ENCODE results near the gene SCFD1. TPM values are rescaled to one million over a fixed set of nuclear protein-coding genes. Genes with fewer than 3 reads are reported as not detected.
A peak's percentile ranks its signal among the peaks of the same experiment; 100 is the strongest.

SCFD1 gene
- total and polyA plus RNA-seq, 2 donors (not counting 1 experiment from before 2014, with no cell fraction given): 110 to 129 TPM

DNA sequence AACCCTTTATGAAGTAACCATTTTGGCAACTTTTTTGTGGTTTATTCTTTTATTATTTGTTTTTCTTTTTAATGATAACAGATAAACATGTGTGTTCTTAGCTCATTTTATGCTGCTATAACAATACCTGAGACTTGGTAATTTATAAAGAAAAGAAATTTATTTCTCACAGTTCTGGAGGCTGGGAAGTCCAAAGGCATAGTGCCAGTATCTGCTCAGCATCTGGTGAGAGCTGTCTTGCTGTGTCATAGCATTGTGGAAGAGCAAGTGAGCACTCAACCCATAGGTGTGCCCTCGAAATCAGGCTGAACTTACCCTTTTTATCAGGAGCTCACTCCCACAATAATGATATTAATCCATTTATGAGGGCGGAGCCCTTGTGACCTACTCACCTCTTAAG lies 8.0 kb upstream of the SCFD1 start:
- Histone ChIP-seq H4K20me1 (ENCODE audit: control insufficient read depth, extremely low read depth, insufficient read depth, low read length) (no peaks in the 10 kb centered on the region), H3K36me3 (ENCODE audit: control insufficient read depth, insufficient read depth, low read length) (no peaks in the 10 kb centered on the region), H3K4me3 (replicated peaks in 1 of 4; ENCODE audit: control extremely low read depth in 1 of 4, insufficient read depth in 1 of 4, low read depth in 3 of 4, low read length in 4 of 4) (no peak overlapping the region), H3K27ac (ENCODE audit: insufficient read depth, low read length) (no peak overlapping the region), H3K9me3 (ENCODE audit: control insufficient read depth, insufficient read depth, low read depth, low read length) (no peaks in the 10 kb centered on the region), H3K27me3 (ENCODE audit: control insufficient read depth, insufficient read depth, low read length) (no peaks in the 10 kb centered on the region), H3K79me2 (ENCODE audit: control insufficient read depth, insufficient read depth, low read length) (no peaks in the 10 kb centered on the region), H3K4me1 (ENCODE audit: control insufficient read depth, extremely low read depth, insufficient read depth, low read length) (peaks cover 2% of the 10 kb centered on the region), H2AFZ (ENCODE audit: low read length) (no peak overlapping the region), H3K9ac (ENCODE audit: insufficient read depth, low read length) (no peak overlapping the region), H3K4me2 (ENCODE audit: extremely low read depth, insufficient read depth, low read length) (no peak overlapping the region)
- no peak for TF ChIP-seq EZH2 (IDR thresholded peaks at IDR 0.05; ENCODE audit: low read length, missing control alignments)
- TF ChIP-seq, protein P1, sequence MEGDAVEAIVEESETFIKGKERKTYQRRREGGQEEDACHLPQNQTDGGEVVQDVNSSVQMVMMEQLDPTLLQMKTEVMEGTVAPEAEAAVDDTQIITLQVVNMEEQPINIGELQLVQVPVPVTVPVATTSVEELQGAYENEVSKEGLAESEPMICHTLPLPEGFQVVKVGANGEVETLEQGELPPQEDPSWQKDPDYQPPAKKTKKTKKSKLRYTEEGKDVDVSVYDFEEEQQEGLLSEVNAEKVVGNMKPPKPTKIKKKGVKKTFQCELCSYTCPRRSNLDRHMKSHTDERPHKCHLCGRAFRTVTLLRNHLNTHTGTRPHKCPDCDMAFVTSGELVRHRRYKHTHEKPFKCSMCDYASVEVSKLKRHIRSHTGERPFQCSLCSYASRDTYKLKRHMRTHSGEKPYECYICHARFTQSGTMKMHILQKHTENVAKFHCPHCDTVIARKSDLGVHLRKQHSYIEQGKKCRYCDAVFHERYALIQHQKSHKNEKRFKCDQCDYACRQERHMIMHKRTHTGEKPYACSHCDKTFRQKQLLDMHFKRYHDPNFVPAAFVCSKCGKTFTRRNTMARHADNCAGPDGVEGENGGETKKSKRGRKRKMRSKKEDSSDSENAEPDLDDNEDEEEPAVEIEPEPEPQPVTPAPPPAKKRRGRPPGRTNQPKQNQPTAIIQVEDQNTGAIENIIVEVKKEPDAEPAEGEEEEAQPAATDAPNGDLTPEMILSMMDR (conservative IDR thresholded peaks at IDR 0.05 in 1 of 2, IDR thresholded peaks at IDR 0.05 in 1 of 2; ENCODE audit: low read depth in 1 of 2, low read length in 2 of 2): no peak
- no peak for DNase-seq (ENCODE audit: low read depth in 2 of 2)

DNA sequence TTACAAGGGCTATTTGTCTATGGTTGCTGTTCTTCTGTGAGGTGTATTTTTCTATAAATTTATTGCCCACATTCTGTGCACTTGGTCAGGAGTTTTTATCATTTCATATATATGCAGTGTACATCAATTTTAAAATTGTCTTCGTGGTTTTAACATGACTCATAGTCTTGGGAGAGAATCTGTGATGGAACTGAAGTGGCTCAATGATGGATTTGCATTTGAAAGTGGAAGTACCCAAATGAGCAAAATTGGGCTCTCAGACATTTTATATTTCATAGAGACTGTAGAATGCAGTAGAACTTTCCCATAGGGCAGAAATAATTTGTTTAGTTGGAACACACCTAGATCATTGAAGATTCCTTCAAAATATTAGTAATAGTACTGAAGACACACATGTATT lies 1.9 kb upstream of the SCFD1 start:
- Histone ChIP-seq H3K27me3 (ENCODE audit: control insufficient read depth, insufficient read depth, low read length) (no peaks in the 10 kb centered on the region), H3K4me1 (ENCODE audit: control insufficient read depth, extremely low read depth, insufficient read depth, low read length) (peaks cover 2% of the 10 kb centered on the region), H3K9ac (ENCODE audit: insufficient read depth, low read length) (no peak overlapping the region), H3K27ac (ENCODE audit: insufficient read depth, low read length) (no peak overlapping the region), H2AFZ (ENCODE audit: low read length) (no peak overlapping the region), H3K79me2 (ENCODE audit: control insufficient read depth, insufficient read depth, low read length) (peaks cover 30% of the 10 kb centered on the region), H3K36me3 (ENCODE audit: control insufficient read depth, insufficient read depth, low read length) (peaks cover 4% of the 10 kb centered on the region), H4K20me1 (ENCODE audit: control insufficient read depth, extremely low read depth, insufficient read depth, low read length) (no peaks in the 10 kb centered on the region), H3K4me2 (ENCODE audit: extremely low read depth, insufficient read depth, low read length) (peak overlapping the region; percentile 40), H3K9me3 (ENCODE audit: control insufficient read depth, insufficient read depth, low read depth, low read length) (no peaks in the 10 kb centered on the region), H3K4me3 (replicated peaks in 1 of 4; ENCODE audit: control extremely low read depth in 1 of 4, insufficient read depth in 1 of 4, low read depth in 3 of 4, low read length in 4 of 4) (no peak overlapping the region)
- TF ChIP-seq, protein P1 (conservative IDR thresholded peaks at IDR 0.05 in 1 of 2, IDR thresholded peaks at IDR 0.05 in 1 of 2; ENCODE audit: low read depth in 1 of 2, low read length in 2 of 2): no peak
- no peak for TF ChIP-seq EZH2 (IDR thresholded peaks at IDR 0.05; ENCODE audit: low read length, missing control alignments)
- peak; percentile 57 to 71 for DNase-seq (ENCODE audit: low read depth in 2 of 2)

DNA sequence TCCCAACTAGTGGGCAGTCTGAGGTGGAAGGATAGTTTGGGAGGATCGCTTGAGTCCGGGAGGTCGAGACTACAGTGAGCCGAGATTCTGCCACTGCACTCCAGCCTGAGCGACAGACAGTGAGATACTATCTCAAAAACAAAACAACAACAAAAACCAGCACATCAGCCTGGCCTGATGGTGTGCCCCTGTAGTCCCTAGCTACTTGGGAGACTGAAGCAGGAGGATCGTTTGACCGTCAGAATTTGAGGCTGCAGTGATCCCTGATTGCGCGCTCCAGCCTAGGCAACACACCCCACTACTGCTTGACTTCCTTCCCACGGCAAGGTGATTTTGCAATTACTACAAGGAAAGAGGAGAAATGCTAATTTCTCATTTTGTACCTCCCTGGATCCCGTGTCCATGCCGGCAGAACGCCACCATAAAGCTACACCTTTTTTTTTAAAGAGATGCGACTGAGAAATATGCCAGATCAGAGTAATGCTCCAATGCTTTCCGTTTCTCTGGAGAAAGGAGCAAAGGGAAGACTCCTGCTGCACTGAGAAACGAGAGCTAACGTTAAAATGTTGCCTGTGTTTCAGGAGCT lies 672 bp upstream of the SCFD1 start:
- H3K4me1 ChIP-seq (ENCODE audit: control insufficient read depth, extremely low read depth, insufficient read depth, low read length): peaks cover 2% of the 10 kb centered on the region
- TF ChIP-seq EZH2 (IDR thresholded peaks at IDR 0.05; ENCODE audit: low read length, missing control alignments): no peak
- TF ChIP-seq, protein P1 (conservative IDR thresholded peaks at IDR 0.05 in 1 of 2, IDR thresholded peaks at IDR 0.05 in 1 of 2; ENCODE audit: low read depth in 1 of 2, low read length in 2 of 2): no peak
- peak overlapping the region; percentile 98 for H3K4me2 ChIP-seq (ENCODE audit: extremely low read depth, insufficient read depth, low read length)
- peak overlapping the region; percentile 91 for H3K9ac ChIP-seq (ENCODE audit: insufficient read depth, low read length)
- peak overlapping the region; percentile 97 for H3K27ac ChIP-seq (ENCODE audit: insufficient read depth, low read length)
- peak in 1 of 2 donors; percentile 29 for DNase-seq (ENCODE audit: low read depth in 2 of 2)
- no peaks in the 10 kb centered on the region for H3K27me3 ChIP-seq (ENCODE audit: control insufficient read depth, insufficient read depth, low read length)
- H3K79me2 ChIP-seq (ENCODE audit: control insufficient read depth, insufficient read depth, low read length): peaks cover 42% of the 10 kb centered on the region
- H3K9me3 ChIP-seq (ENCODE audit: control insufficient read depth, insufficient read depth, low read depth, low read length): no peaks in the 10 kb centered on the region
- no peaks in the 10 kb centered on the region for H4K20me1 ChIP-seq (ENCODE audit: control insufficient read depth, extremely low read depth, insufficient read depth, low read length)
- H3K36me3 ChIP-seq (ENCODE audit: control insufficient read depth, insufficient read depth, low read length): peaks cover 4% of the 10 kb centered on the region
- peak overlapping the region; percentile 96 for H2AFZ ChIP-seq (ENCODE audit: low read length)
- peak overlapping the region; percentile 91 to 100 (median 97) for H3K4me3 ChIP-seq (replicated peaks in 1 of 4; ENCODE audit: control extremely low read depth in 1 of 4, insufficient read depth in 1 of 4, low read depth in 3 of 4, low read length in 4 of 4)

Measured in fibroblast of lung (primary cell).